Epithelial cell of esophagus (primary cell): Measurements from ENCODE around the gene PRR23B.
A peak's percentile ranks its signal among the peaks of the same experiment; 100 is the strongest.

Experiments used
- DNase-seq: peaks from one replicate; pipeline ENCODE4 v3.0.0; 2010; ENCODE audit warnings: low read depth
- H3K4me3 ChIP-seq: 2 replicates; pipeline ENCODE4 v1.5.1; 2011; ENCODE audit warnings: mild to moderate bottlenecking, low read length, control low read depth
- CTCF ChIP-seq: IDR thresholded peaks from 2 replicates; pipeline ENCODE4 v1.5.1; 2011; ENCODE audit warnings: low read depth, mild to moderate bottlenecking, low read length, control low read depth, inconsistent platforms; ENCODE audit not compliant: insufficient read depth; ENCODE audit errors: missing control alignments

Gene PRR23B

GRCh38 chr3:138995706-138996105 lies 25.0 kb downstream of the PRR23B start:
- no peak for TF ChIP-seq CTCF
- no peak for DNase-seq
- H3K4me3 ChIP-seq: no peak overlapping the region

GRCh38 chr3:138987181-138987580 lies 33.5 kb downstream of the PRR23B start:
- H3K4me3 ChIP-seq: no peak overlapping the region
- no peak for TF ChIP-seq CTCF
- no peak for DNase-seq

GRCh38 chr3:138985932-138986331 lies 34.8 kb downstream of the PRR23B start:
- TF ChIP-seq CTCF: no peak
- DNase-seq: no peak
- no peak overlapping the region for H3K4me3 ChIP-seq

GRCh38 chr3:138984816-138985215 lies 35.9 kb downstream of the PRR23B start:
- no peak for TF ChIP-seq CTCF
- no peak overlapping the region for H3K4me3 ChIP-seq
- DNase-seq: no peak

GRCh38 chr3:138976047-138976446 lies 44.7 kb downstream of the PRR23B start:
- TF ChIP-seq CTCF: no peak
- no peak for DNase-seq
- H3K4me3 ChIP-seq: no peak overlapping the region

GRCh38 chr3:138975351-138975750 lies 45.4 kb downstream of the PRR23B start:
- DNase-seq: no peak
- TF ChIP-seq CTCF: no peak
- no peak overlapping the region for H3K4me3 ChIP-seq

- TF ChIP-seq CTCF: no peak
- H3K4me3 ChIP-seq: no peak overlapping the region
- peak; percentile 54 for DNase-seq
These were observed 46.3 kb downstream of the PRR23B start for GRCh38 chr3:138974462-138974861.
